GM18502 (cell line): ENCODE data around the gene ROPN1B.

Source experiments
- ATAC-seq: cut with Tn5 transposase; IDR thresholded peaks from one replicate; pipeline ENCODE4 v1.9.1; 2021; ENCODE audit warnings: mild to moderate bottlenecking; ENCODE audit not compliant: unreplicated experiment, poor library complexity

The ROPN1B gene

GRCh38 chr3:126026277-126026751 lies 57.3 kb downstream of the ROPN1B start:
- no peak for ATAC-seq

GRCh38 chr3:126026761-126027160 lies 57.8 kb downstream of the ROPN1B start:
- no peak for ATAC-seq

- no peak for ATAC-seq
Measured at GRCh38 chr3:126028096-126028495, 59.1 kb downstream of the ROPN1B start.

GRCh38 chr3:126029241-126029640 lies 60.3 kb downstream of the ROPN1B start:
- ATAC-seq, result no peak

- no peak for ATAC-seq
Measured at GRCh38 chr3:126030455-126030854, 61.5 kb downstream of the ROPN1B start.

GRCh38 chr3:126031981-126032471 lies 63.0 kb downstream of the ROPN1B start:
- no peak for ATAC-seq
